Measurements from ENCODE around the gene CADM2. TPM values are rescaled to one million over a fixed set of nuclear protein-coding genes. Genes with fewer than 3 reads are reported as not detected.

CADM2 gene
- total and polyA plus RNA-seq, 2 experiments from 2014 or later = 13.3 to 47.5 TPM

GRCh38 chr3:85584779-85585356, 626.1 kb downstream of the CADM2 start:
- no peaks in the 10 kb centered on the region for H3K79me2 ChIP-seq (replicated peaks; ENCODE audit: insufficient read depth)
- Mint-ChIP-seq H3K36me3 (ENCODE audit: low read depth) (no peaks in the 10 kb centered on the region), H3K9me3 (no peaks in the 10 kb centered on the region), H3K27ac (no peak overlapping the region), H3K4me3 (no peak overlapping the region), H3K27me3 (ENCODE audit: insufficient read depth, low read depth, poor library complexity) (no peaks in the 10 kb centered on the region), H3K4me1 (peaks cover 12% of the 10 kb centered on the region)
- DNase-seq (ENCODE audit: low spot score) (no peak), ATAC-seq (no peak)
- no peaks in the 10 kb centered on the region for H4K20me1 ChIP-seq (replicated peaks; ENCODE audit: insufficient read depth)
- H3K4me3 ChIP-seq = no peak overlapping the region
- H3K9me2 ChIP-seq (ENCODE audit: insufficient read depth) = no peaks in the 10 kb centered on the region
- no peak overlapping the region for H3K4me2 ChIP-seq
- H3K4me1 ChIP-seq (ENCODE audit: insufficient read depth) = peaks cover 9% of the 10 kb centered on the region
- H3K36me3 ChIP-seq (ENCODE audit: insufficient read depth) = no peaks in the 10 kb centered on the region
- TF ChIP-seq JUNB (IDR thresholded peaks at IDR 0.05; ENCODE audit: unreplicated experiment) (no peak), STAT1 (IDR thresholded peaks at IDR 0.05; ENCODE audit: unreplicated experiment) (no peak), EZH2phosphoT487 (IDR thresholded peaks at IDR 0.05; ENCODE audit: unreplicated experiment) (no peak), EZH2 (IDR thresholded peaks at IDR 0.05; ENCODE audit: low read depth, unreplicated experiment) (no peak), CREB1 (CRISPR knock-in tag; IDR thresholded peaks at IDR 0.05; ENCODE audit: low read depth) (no peak), POLR2AphosphoS5 (IDR thresholded peaks at IDR 0.05; ENCODE audit: low read depth) (no peak)
- TF ChIP-seq, protein P1, sequence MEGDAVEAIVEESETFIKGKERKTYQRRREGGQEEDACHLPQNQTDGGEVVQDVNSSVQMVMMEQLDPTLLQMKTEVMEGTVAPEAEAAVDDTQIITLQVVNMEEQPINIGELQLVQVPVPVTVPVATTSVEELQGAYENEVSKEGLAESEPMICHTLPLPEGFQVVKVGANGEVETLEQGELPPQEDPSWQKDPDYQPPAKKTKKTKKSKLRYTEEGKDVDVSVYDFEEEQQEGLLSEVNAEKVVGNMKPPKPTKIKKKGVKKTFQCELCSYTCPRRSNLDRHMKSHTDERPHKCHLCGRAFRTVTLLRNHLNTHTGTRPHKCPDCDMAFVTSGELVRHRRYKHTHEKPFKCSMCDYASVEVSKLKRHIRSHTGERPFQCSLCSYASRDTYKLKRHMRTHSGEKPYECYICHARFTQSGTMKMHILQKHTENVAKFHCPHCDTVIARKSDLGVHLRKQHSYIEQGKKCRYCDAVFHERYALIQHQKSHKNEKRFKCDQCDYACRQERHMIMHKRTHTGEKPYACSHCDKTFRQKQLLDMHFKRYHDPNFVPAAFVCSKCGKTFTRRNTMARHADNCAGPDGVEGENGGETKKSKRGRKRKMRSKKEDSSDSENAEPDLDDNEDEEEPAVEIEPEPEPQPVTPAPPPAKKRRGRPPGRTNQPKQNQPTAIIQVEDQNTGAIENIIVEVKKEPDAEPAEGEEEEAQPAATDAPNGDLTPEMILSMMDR (conservative IDR thresholded peaks at IDR 0.05; ENCODE audit: low read depth in 2 of 2) = no peak
- TF ChIP-seq, protein P2, sequence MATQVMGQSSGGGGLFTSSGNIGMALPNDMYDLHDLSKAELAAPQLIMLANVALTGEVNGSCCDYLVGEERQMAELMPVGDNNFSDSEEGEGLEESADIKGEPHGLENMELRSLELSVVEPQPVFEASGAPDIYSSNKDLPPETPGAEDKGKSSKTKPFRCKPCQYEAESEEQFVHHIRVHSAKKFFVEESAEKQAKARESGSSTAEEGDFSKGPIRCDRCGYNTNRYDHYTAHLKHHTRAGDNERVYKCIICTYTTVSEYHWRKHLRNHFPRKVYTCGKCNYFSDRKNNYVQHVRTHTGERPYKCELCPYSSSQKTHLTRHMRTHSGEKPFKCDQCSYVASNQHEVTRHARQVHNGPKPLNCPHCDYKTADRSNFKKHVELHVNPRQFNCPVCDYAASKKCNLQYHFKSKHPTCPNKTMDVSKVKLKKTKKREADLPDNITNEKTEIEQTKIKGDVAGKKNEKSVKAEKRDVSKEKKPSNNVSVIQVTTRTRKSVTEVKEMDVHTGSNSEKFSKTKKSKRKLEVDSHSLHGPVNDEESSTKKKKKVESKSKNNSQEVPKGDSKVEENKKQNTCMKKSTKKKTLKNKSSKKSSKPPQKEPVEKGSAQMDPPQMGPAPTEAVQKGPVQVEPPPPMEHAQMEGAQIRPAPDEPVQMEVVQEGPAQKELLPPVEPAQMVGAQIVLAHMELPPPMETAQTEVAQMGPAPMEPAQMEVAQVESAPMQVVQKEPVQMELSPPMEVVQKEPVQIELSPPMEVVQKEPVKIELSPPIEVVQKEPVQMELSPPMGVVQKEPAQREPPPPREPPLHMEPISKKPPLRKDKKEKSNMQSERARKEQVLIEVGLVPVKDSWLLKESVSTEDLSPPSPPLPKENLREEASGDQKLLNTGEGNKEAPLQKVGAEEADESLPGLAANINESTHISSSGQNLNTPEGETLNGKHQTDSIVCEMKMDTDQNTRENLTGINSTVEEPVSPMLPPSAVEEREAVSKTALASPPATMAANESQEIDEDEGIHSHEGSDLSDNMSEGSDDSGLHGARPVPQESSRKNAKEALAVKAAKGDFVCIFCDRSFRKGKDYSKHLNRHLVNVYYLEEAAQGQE (IDR thresholded peaks at IDR 0.05; ENCODE audit: unreplicated experiment) = no peak
- TF ChIP-seq, protein P3, sequence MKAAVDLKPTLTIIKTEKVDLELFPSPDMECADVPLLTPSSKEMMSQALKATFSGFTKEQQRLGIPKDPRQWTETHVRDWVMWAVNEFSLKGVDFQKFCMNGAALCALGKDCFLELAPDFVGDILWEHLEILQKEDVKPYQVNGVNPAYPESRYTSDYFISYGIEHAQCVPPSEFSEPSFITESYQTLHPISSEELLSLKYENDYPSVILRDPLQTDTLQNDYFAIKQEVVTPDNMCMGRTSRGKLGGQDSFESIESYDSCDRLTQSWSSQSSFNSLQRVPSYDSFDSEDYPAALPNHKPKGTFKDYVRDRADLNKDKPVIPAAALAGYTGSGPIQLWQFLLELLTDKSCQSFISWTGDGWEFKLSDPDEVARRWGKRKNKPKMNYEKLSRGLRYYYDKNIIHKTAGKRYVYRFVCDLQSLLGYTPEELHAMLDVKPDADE (IDR thresholded peaks at IDR 0.05) = no peak
- H3K27me3 ChIP-seq (ENCODE audit: insufficient read depth) = no peaks in the 10 kb centered on the region
- H2AFZ ChIP-seq = no peak overlapping the region
- no peaks in the 10 kb centered on the region for H3F3A ChIP-seq (replicated peaks; ENCODE audit: low read depth)
- H3K27ac ChIP-seq (ENCODE audit: low read depth) = no peak overlapping the region

DNA sequence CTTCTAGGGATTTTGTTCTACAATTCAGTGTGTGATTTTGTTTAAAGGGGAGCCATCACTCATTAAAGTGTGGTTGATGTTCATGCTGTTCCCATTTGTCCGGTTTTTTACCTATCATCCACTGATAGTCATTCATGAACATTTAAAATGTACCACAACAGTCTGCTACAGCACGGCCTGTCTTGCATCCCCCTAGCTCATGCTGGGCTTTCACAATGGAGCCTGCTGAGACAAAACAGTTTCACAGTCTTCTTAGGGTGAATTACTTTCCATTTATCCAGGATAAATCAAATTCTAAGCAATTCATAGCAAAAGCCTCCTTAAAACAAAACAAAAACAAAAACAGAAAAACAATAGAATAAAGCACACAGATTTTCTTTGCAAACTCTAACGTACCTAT, 627.2 kb downstream of the CADM2 start:
- no peak overlapping the region for H3K4me3 ChIP-seq
- no peaks in the 10 kb centered on the region for H3K27me3 Mint-ChIP-seq (ENCODE audit: insufficient read depth, low read depth, poor library complexity)
- no peaks in the 10 kb centered on the region for H3K36me3 Mint-ChIP-seq (ENCODE audit: low read depth)
- H3K27ac ChIP-seq (ENCODE audit: low read depth) = no peak overlapping the region
- H3K4me3 Mint-ChIP-seq = no peak overlapping the region
- H2AFZ ChIP-seq = no peak overlapping the region
- no peak overlapping the region for H3K27ac Mint-ChIP-seq
- H3K9me2 ChIP-seq (ENCODE audit: insufficient read depth) = no peaks in the 10 kb centered on the region
- no peaks in the 10 kb centered on the region for H3K36me3 ChIP-seq (ENCODE audit: insufficient read depth)
- H3K4me1 Mint-ChIP-seq = peaks cover 12% of the 10 kb centered on the region
- H3K27me3 ChIP-seq (ENCODE audit: insufficient read depth) = no peaks in the 10 kb centered on the region
- DNase-seq (ENCODE audit: low spot score) (peak; percentile 8), ATAC-seq (peak; percentile 64)
- no peaks in the 10 kb centered on the region for H3K9me3 Mint-ChIP-seq
- peaks cover 9% of the 10 kb centered on the region for H3K4me1 ChIP-seq (ENCODE audit: insufficient read depth)
- no peak overlapping the region for H3K4me2 ChIP-seq
- H4K20me1 ChIP-seq (replicated peaks; ENCODE audit: insufficient read depth) = no peaks in the 10 kb centered on the region
- no peaks in the 10 kb centered on the region for H3K79me2 ChIP-seq (replicated peaks; ENCODE audit: insufficient read depth)
- H3F3A ChIP-seq (replicated peaks; ENCODE audit: low read depth) = no peaks in the 10 kb centered on the region
- TF ChIP-seq EZH2 (IDR thresholded peaks at IDR 0.05; ENCODE audit: low read depth, unreplicated experiment) = no peak
- TF ChIP-seq, protein P1 (conservative IDR thresholded peaks at IDR 0.05; ENCODE audit: low read depth in 2 of 2) = no peak
- no peak for TF ChIP-seq EZH2phosphoT487 (IDR thresholded peaks at IDR 0.05; ENCODE audit: unreplicated experiment)
- TF ChIP-seq, protein P3 (IDR thresholded peaks at IDR 0.05) = no peak
